Kidney (tissue), 14 donors: Measurements from ENCODE around the gene PTGES. TPM values are rescaled to one million over a fixed set of nuclear protein-coding genes. Genes with fewer than 3 reads are reported as not detected.

Source experiments
- DNase-seq, 5 donors: peaks; one replicate each; pipeline ENCODE4 v3.0.0-alpha.2; 2013 to 2020
- FAIRE-seq: peaks from 2 replicates; lab custom pipeline; 2012; peaks lifted over from hg19 to GRCh38; lab: Jason Lieb, UNC
- H3K27ac ChIP-seq, 2 donors: one replicate each; pipeline ENCODE4 v1.7.0; 2013; ENCODE audit warnings: low read depth in 2 of 2, low read length in 2 of 2, inconsistent platforms in 1 of 2
- H3K27me3 ChIP-seq: one replicate; pipeline ENCODE4 v1.7.1; 2013; ENCODE audit warnings: low read length, inconsistent platforms; ENCODE audit not compliant: control insufficient read depth, insufficient read depth
- H3K36me3 ChIP-seq, 3 donors: one replicate each; pipeline versions ENCODE4 v1.7.0 to v1.7.1; 2013; ENCODE audit warnings: low read length in 3 of 3, control low read depth in 1 of 3, inconsistent platforms in 1 of 3; ENCODE audit not compliant: insufficient read depth in 3 of 3, control insufficient read depth in 2 of 3
- H3K4me1 ChIP-seq, 3 donors: one replicate each; pipeline versions ENCODE4 v1.7.0 to v1.7.1; 2013; ENCODE audit warnings: low read length in 3 of 3, inconsistent platforms in 1 of 3, low read depth in 1 of 3; ENCODE audit not compliant: control insufficient read depth in 2 of 3, insufficient read depth in 2 of 3
- H3K4me3 ChIP-seq, 3 donors: one replicate each; pipeline versions ENCODE4 v1.7.0 to v1.8.1; 2013; ENCODE audit warnings: low read length in 3 of 3, control low read depth in 1 of 3, inconsistent platforms in 1 of 3
- H3K9ac ChIP-seq, 3 donors: one replicate each; pipeline versions ENCODE4 v1.7.0 to v1.7.1; 2013; ENCODE audit warnings: low read length in 3 of 3, control low read depth in 1 of 3, inconsistent platforms in 1 of 3
- H3K9me3 ChIP-seq, 3 donors: one replicate each; pipeline versions ENCODE4 v1.7.0 to v1.7.1; 2013; ENCODE audit warnings: low read length in 3 of 3, control low read depth in 1 of 3, inconsistent platforms in 1 of 3; ENCODE audit not compliant: control insufficient read depth in 2 of 3, insufficient read depth in 1 of 3
- CTCF ChIP-seq: IDR thresholded peaks from 3 replicates; pipeline ENCODE4 v1.5.1; 2012; ENCODE audit warnings: mild to moderate bottlenecking, moderate library complexity, borderline replicate concordance; ENCODE audit not compliant: insufficient read depth; ENCODE audit errors: extremely low read depth
- intact Hi-C: fragments of 100-400 bp; cut with DNase I; formaldehyde crosslinking; loops from one replicate; pipeline ENCODE4 v1.11.1; 2022
- polyA plus RNA-seq: library from polyadenylated mRNA; stranded (reverse); fragments of 350-450 nt; fragmentation: Illumina TruSeq; extraction: RNeasy Lipid Tissue Mini Kit (QIAGEN cat#74804); gene quantifications from one replicate; pipeline ENCODE4 v1.2.3, GENCODE V29; 2014; ENCODE audit warnings: low read depth, low replicate concordance; ENCODE audit not compliant: insufficient read depth
- total RNA-seq: library from RNA; stranded (reverse); fragmentation: NEBNext Ultra II Directional; extraction: Animal tissue kit (Norgen Biotek cat#: 25700); gene quantifications from one replicate; pipeline ENCODE4 v1.2.1, GENCODE V29; 2021
- donor health status: control.
- donor health status: control.
- donor health status: control.
- donor health status: control.
- donor health status: control.
- donor health status: DM: yes; HTN: yes; CAD: no.
- donor health status: Normal renal cell carcinoma (clear cell type).

The PTGES gene
- total and polyA plus RNA-seq, 2 donors from 2014 or later, result 8.1 to 8.9 TPM

GRCh38 chr9:129737479-129738274, 15.2 kb downstream of the PTGES start:
- DNase-seq, result peak; percentile 88 to 94 (median 92)
- Histone ChIP-seq H3K27ac (peak overlapping the region in 1 of 2 donors; percentile 14), H3K9me3 (no peaks in the 10 kb centered on the region), H3K27me3 (no peaks in the 10 kb centered on the region), H3K4me1 (peaks cover 0 to 3% (median 0%) of the 10 kb centered on the region in 3 donors), H3K36me3 (no peaks in the 10 kb centered on the region), H3K9ac (peak overlapping the region in 1 of 3 donors; percentile 38), H3K4me3 (peak overlapping the region in 2 of 3 donors; percentile 33 to 53)
- FAIRE-seq, result no peak
- TF ChIP-seq CTCF, result peak; percentile 92
- intact Hi-C loops, result loop anchor here (5.0 kb wide), 1 partner anchor 45 kb away; no protein-coding TSS in a partner anchor

- TF ChIP-seq CTCF, result no peak
- intact Hi-C loops, result loop anchor here (5.0 kb wide), 1 partner anchor 46 kb away; no protein-coding TSS in a partner anchor
- Histone ChIP-seq H3K9ac (no peak overlapping the region), H3K36me3 (no peaks in the 10 kb centered on the region), H3K27ac (no peak overlapping the region), H3K4me1 (peaks cover 0 to 3% (median 0%) of the 10 kb centered on the region in 3 donors), H3K4me3 (no peak overlapping the region), H3K9me3 (no peaks in the 10 kb centered on the region), H3K27me3 (no peaks in the 10 kb centered on the region)
- DNase-seq (no peak), FAIRE-seq (no peak)
Observed at GRCh38 chr9:129736334-129736733, 16.5 kb downstream of the PTGES start.

GRCh38 chr9:129735546-129735945, 17.3 kb downstream of the PTGES start:
- FAIRE-seq, result no peak
- intact Hi-C loops, result loop anchor here (5.0 kb wide), 1 partner anchor 47 kb away; no protein-coding TSS in a partner anchor
- H3K9me3 ChIP-seq, result no peaks in the 10 kb centered on the region

More at GRCh38 chr9:129735546-129735945, 17.3 kb downstream of the PTGES start:
- no peak for DNase-seq
- Histone ChIP-seq H3K27me3 (no peaks in the 10 kb centered on the region), H3K9ac (no peak overlapping the region), H3K36me3 (no peaks in the 10 kb centered on the region), H3K4me1 (peaks cover 0 to 3% (median 0%) of the 10 kb centered on the region in 3 donors), H3K27ac (no peak overlapping the region), H3K4me3 (no peak overlapping the region)
- no peak for TF ChIP-seq CTCF
